ENCODE data around the gene REPIN1. TPM values are rescaled to one million over a fixed set of nuclear protein-coding genes. Genes with fewer than 3 reads are reported as not detected.

REPIN1 gene
- total and polyA plus RNA-seq, 9 of the 15 experiments (the other 6 are each of a cell fraction or from before 2014, with no cell fraction given): 8.1 to 283 (median 94.3) TPM

DNA sequence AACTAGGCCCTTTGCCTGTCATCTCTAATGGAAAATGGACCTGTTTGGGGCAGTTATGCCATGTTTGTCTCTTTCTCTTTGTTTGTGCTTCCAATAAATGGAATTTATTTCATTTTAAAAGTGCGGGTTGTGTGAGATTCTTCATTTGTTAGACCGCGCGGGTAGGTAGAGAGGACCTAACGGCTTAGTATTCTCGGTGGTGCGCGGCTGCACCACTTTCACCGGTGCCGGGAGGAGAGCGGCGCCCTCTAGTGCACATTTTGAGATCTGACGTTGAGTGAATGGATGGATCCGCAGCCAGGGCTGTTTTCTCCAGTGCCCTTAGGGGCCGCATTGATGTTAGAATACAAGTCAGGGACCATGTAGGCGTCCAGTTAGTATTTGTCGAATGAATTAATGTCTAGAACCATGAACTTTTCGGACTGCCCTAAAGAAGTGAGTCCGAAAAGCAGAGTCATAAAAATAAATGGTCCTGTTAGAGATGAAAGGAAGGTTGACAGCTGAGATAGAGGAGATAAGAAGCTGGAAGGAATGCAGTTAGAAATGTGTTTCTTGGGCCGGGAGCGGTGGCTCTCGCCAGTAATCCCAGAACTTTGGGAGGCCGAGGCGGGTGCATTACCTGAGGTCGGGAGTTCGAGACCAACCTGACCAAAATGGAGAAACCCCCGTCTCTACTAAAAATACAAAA, 52.5 kb downstream of the REPIN1 start (continued):
- TF ChIP-seq SOX6 (IDR thresholded peaks at IDR 0.05): 0 out of 2 replicates have a peak, but pooled peaks have one; percentile 52
- no peak for TF ChIP-seq EWSR1 (IDR thresholded peaks at IDR 0.05; ENCODE audit: borderline replicate concordance, low read depth, partially characterized antibody)
- TF ChIP-seq GATAD2A (IDR thresholded peaks at IDR 0.05): 0 out of 2 replicates have a peak, but pooled peaks have one; percentile 13
- TF ChIP-seq, protein P1, sequence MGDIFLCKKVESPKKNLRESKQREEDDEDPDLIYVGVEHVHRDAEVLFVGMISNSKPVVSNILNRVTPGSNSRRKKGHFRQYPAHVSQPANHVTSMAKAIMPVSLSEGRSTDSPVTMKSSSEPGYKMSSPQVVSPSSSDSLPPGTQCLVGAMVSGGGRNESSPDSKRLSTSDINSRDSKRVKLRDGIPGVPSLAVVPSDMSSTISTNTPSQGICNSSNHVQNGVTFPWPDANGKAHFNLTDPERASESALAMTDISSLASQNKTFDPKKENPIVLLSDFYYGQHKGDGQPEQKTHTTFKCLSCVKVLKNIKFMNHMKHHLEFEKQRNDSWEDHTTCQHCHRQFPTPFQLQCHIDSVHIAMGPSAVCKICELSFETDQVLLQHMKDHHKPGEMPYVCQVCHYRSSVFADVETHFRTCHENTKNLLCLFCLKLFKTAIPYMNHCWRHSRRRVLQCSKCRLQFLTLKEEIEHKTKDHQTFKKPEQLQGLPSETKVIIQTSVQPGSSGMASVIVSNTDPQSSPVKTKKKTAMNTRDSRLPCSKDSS (IDR thresholded peaks at IDR 0.05; ENCODE audit: low read depth, partially characterized antibody): no peak
- 0 out of 2 replicates have a peak, but pooled peaks have one; percentile 47 for TF ChIP-seq DPF2 (IDR thresholded peaks at IDR 0.05)
- TF ChIP-seq NCOA1 (IDR thresholded peaks at IDR 0.05; ENCODE audit: low read depth): no peak
- TF ChIP-seq KDM2B (CRISPR knock-in tag; IDR thresholded peaks at IDR 0.05): no peak
- TF ChIP-seq, protein P2, sequence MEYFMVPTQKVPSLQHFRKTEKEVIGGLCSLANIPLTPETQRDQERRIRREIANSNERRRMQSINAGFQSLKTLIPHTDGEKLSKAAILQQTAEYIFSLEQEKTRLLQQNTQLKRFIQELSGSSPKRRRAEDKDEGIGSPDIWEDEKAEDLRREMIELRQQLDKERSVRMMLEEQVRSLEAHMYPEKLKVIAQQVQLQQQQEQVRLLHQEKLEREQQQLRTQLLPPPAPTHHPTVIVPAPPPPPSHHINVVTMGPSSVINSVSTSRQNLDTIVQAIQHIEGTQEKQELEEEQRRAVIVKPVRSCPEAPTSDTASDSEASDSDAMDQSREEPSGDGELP (CRISPR knock-in tag; IDR thresholded peaks at IDR 0.05; ENCODE audit: borderline replicate concordance): peak; percentile 66; the same call in 1 of the 2 replicates
- TF ChIP-seq NFRKB (IDR thresholded peaks at IDR 0.05; ENCODE audit: low read depth): no peak
- TF ChIP-seq, protein P3, sequence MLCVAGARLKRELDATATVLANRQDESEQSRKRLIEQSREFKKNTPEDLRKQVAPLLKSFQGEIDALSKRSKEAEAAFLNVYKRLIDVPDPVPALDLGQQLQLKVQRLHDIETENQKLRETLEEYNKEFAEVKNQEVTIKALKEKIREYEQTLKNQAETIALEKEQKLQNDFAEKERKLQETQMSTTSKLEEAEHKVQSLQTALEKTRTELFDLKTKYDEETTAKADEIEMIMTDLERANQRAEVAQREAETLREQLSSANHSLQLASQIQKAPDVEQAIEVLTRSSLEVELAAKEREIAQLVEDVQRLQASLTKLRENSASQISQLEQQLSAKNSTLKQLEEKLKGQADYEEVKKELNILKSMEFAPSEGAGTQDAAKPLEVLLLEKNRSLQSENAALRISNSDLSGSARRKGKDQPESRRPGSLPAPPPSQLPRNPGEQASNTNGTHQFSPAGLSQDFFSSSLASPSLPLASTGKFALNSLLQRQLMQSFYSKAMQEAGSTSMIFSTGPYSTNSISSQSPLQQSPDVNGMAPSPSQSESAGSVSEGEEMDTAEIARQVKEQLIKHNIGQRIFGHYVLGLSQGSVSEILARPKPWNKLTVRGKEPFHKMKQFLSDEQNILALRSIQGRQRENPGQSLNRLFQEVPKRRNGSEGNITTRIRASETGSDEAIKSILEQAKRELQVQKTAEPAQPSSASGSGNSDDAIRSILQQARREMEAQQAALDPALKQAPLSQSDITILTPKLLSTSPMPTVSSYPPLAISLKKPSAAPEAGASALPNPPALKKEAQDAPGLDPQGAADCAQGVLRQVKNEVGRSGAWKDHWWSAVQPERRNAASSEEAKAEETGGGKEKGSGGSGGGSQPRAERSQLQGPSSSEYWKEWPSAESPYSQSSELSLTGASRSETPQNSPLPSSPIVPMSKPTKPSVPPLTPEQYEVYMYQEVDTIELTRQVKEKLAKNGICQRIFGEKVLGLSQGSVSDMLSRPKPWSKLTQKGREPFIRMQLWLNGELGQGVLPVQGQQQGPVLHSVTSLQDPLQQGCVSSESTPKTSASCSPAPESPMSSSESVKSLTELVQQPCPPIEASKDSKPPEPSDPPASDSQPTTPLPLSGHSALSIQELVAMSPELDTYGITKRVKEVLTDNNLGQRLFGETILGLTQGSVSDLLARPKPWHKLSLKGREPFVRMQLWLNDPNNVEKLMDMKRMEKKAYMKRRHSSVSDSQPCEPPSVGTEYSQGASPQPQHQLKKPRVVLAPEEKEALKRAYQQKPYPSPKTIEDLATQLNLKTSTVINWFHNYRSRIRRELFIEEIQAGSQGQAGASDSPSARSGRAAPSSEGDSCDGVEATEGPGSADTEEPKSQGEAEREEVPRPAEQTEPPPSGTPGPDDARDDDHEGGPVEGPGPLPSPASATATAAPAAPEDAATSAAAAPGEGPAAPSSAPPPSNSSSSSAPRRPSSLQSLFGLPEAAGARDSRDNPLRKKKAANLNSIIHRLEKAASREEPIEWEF (CRISPR knock-in tag; IDR thresholded peaks at IDR 0.05): no peak
- TF ChIP-seq ZNF274 (IDR thresholded peaks at IDR 0.05; ENCODE audit: borderline replicate concordance, low read depth, low read length): no peak
- no peak for TF ChIP-seq SAFB2 (IDR thresholded peaks at IDR 0.05; ENCODE audit: borderline replicate concordance, low read depth, low read length, severe bottlenecking)
- no peak; the same call in 1 of the 2 replicates for TF ChIP-seq ZNF584 (CRISPR knock-in tag; IDR thresholded peaks at IDR 0.05; ENCODE audit: low read depth)
- TF ChIP-seq NFE2L1 (tag; IDR thresholded peaks at IDR 0.05; ENCODE audit: borderline replicate concordance, low read depth): no peak
- TF ChIP-seq ZNF232 (CRISPR knock-in tag; IDR thresholded peaks at IDR 0.05): no peak
- peak; percentile 58 for TF ChIP-seq ZNF384 (IDR thresholded peaks at IDR 0.05; ENCODE audit: low read depth, low read length)
- no peak for TF ChIP-seq MAFG (tag; conservative IDR thresholded peaks at IDR 0.05)
- TF ChIP-seq ZNF217 (CRISPR knock-in tag; IDR thresholded peaks at IDR 0.05): no peak
- no peak for TF ChIP-seq XRCC3 (IDR thresholded peaks at IDR 0.05)
- no peak for TF ChIP-seq ZNF444 (CRISPR knock-in tag; IDR thresholded peaks at IDR 0.05)
- TF ChIP-seq ZNF551 (CRISPR knock-in tag; IDR thresholded peaks at IDR 0.05): no peak
- no peak for TF ChIP-seq ZSCAN29 (IDR thresholded peaks at IDR 0.05)
- TF ChIP-seq RBM17 (IDR thresholded peaks at IDR 0.05; ENCODE audit: borderline replicate concordance, low read depth, low read length): no peak

Measured in K562 (cell line).